LoVo (cell line): ENCODE measurements around the gene ZNF865.

Source experiments
- DNase-seq: peaks from one replicate; pipeline ENCODE4 v3.0.0-alpha.2; 2016; ENCODE audit warnings: low spot score

Gene ZNF865

DNA sequence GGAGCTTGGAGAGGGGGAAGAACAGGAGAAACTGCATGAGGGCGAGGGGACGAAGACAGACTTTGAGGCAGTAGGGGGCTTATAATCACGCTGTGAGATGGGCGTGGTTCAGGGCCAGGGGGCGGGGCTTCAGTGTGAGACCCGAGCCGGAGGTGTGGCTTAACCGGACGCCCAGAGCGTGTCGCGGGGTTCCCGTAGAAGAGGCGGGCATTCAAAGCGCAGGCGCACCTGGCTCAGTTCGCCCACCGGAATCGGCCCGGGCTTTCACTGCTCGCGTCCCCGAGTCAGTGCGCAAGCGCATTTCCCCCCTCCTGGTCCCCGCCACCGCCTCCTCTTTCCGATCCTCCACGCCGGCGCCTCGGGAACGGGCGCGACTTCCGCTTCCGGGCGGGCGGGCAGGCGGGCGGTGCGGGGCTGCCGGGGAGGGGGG, 225 bp upstream of the ZNF865 start:
- peak; percentile 96 for DNase-seq

- DNase-seq = no peak
These were observed 982 bp downstream of the ZNF865 start for GRCh38 chr19:55606471-55606787.

GRCh38 chr19:55606817-55607216, 1.4 kb downstream of the ZNF865 start:
- no peak for DNase-seq

DNA sequence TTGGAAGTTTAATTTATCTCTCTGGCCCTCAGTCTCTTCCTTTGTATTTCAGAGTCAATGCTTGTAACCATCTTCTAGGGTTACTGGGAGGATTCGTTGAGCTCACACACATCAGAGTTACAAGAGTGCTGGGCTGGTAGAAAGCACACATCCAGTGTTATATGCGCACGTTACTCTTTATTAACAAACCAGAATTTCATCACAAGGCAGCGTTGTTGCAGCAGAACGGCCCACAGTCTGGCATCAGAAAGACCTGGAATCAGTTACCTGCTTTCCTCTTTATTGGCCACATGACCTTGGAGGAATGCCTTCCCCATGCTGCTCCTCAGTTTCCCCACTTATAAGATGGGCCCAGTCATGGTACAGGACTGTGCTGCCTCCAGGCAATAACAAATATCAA, 3.9 kb downstream of the ZNF865 start:
- DNase-seq = no peak

GRCh38 chr19:55611300-55611982, 6.0 kb downstream of the ZNF865 start:
- DNase-seq = no peak

DNA sequence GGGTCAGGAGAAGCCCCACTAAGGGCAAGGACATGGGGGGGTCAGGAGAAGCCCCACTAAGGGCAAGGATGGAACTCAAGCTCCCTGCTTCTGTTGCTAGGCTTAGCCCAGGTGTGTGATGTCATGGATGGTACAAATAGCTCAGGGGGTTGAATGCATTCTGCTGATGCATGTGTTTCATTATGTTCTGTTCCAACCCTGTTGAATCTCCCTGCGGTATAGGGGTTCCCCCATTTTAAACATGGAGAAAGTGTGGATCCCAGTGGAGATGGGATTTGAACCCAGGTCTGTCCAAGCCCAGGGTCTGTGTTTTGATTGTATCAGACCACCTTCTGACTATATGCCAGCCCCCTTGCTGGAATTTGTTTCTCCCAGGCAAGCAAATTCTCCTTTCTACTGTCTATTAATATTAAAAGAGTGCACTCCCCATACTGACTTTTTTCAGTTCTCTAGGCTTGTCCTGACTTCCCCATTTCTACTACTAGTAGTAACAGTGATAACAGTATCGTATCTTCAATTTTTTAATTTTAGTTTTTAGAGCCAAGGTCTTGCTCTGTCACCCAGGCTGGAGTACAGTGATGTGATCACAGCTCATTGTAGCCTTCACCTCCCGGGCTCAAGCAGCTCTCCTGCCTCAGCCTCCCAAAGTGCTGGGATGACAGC, 6.7 kb downstream of the ZNF865 start:
- DNase-seq = no peak

GRCh38 chr19:55613396-55613795, 7.9 kb downstream of the ZNF865 start:
- no peak for DNase-seq

DNA sequence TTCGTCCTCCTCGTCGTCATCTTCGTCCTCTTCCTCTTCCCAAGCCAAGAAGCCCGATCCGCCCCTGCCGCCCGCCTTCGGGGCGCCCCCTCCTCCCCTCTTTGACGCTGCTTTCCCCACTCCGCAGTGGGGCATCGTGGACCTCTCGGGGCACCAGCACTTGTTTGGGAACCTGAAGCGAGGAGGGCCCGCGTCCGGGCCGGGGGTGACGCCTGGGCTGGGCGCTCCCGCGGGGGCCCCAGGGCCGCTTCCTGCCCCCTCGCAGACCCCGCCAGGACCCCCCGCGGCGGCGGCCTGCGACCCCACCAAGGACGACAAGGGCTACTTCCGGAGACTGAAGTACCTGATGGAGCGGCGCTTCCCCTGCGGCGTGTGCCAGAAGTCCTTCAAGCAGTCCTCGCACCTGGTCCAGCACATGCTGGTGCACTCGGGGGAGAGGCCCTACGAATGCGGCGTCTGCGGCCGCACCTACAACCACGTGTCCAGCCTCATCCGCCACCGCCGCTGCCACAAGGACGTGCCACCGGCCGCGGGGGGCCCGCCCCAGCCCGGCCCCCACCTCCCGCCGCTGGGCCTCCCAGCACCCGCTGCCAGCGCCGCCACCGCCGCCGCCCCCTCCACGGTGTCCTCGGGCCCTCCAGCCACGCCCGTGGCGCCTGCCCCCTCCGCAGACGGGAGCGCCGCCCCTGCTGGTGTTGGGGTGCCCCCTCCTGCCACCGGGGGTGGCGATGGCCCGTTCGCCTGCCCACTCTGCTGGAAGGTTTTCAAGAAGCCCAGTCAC, 8.7 kb downstream of the ZNF865 start:
- no peak for DNase-seq

DNA sequence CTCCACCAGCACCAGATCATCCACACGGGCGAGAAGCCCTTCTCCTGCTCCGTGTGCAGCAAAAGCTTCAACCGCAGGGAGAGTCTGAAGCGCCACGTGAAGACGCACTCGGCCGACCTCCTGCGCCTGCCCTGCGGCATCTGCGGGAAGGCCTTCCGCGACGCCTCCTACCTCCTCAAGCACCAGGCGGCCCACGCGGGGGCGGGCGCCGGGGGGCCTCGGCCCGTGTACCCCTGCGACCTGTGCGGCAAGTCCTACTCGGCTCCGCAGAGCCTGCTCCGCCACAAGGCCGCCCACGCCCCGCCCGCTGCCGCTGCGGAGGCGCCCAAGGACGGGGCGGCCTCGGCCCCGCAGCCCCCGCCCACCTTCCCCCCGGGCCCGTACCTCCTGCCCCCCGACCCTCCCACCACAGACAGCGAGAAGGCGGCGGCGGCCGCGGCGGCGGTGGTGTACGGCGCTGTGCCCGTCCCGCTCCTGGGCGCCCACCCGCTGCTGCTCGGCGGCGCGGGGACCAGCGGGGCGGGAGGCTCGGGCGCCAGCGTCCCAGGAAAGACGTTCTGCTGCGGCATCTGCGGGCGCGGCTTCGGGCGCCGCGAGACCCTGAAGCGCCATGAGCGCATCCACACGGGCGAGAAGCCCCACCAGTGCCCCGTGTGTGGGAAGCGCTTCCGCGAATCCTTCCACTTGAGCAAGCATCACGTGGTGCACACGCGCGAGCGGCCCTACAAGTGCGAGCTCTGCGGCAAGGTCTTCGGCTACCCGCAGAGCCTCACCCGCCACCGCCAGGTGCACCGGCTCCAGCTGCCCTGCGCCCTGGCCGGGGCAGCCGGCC, 9.5 kb downstream of the ZNF865 start:
- no peak for DNase-seq

- no peak for DNase-seq
These were observed 10.3 kb downstream of the ZNF865 start for GRCh38 chr19:55615543-55616394.

DNA sequence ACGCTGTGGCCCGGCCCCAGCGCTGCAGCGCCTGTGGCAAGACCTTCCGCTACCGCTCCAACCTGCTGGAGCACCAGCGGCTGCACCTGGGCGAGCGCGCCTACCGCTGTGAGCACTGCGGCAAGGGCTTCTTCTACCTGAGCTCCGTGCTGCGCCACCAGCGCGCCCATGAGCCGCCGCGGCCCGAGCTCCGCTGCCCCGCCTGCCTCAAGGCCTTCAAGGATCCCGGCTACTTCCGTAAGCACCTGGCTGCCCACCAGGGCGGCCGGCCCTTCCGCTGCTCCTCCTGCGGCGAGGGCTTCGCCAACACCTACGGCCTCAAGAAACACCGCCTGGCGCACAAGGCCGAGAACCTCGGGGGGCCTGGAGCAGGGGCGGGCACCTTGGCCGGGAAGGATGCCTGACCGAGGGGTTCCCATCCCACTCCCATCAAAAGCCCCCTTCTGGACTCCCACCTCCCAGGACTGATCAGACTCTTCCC, 11.0 kb downstream of the ZNF865 start:
- DNase-seq = no peak

- no peak for DNase-seq
These were observed 12.0 kb downstream of the ZNF865 start for GRCh38 chr19:55617426-55617825.

- no peak for DNase-seq
These were observed 13.0 kb downstream of the ZNF865 start for GRCh38 chr19:55618426-55618825.

- no peak for DNase-seq
These were observed 13.8 kb downstream of the ZNF865 start for GRCh38 chr19:55619286-55619685.

- no peak for DNase-seq
These were observed 15.2 kb downstream of the ZNF865 start for GRCh38 chr19:55620410-55621204.

DNA sequence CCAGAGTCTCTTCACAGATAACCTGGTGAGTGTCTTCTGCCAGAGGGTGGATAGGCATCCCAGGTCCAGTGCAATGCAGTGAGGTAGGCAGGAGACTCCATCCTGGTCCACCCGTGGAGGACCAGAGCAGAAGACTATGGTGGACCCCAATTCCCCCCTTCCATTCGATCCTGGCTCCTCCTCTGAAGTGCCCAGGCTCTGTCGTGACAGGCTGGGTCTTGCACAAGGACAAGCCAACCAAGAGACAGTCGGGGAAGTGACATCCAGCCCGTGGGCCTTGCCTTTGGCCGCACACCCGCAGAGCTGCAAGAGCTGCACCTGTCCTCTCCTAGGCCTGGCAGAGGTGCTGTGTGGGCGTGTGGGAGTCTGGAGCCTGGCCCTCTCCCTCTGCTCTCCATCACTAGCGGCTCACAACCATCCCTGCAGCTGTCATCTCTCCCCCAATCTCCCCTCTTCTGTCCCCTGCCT, 15.8 kb downstream of the ZNF865 start:
- DNase-seq = no peak

DNA sequence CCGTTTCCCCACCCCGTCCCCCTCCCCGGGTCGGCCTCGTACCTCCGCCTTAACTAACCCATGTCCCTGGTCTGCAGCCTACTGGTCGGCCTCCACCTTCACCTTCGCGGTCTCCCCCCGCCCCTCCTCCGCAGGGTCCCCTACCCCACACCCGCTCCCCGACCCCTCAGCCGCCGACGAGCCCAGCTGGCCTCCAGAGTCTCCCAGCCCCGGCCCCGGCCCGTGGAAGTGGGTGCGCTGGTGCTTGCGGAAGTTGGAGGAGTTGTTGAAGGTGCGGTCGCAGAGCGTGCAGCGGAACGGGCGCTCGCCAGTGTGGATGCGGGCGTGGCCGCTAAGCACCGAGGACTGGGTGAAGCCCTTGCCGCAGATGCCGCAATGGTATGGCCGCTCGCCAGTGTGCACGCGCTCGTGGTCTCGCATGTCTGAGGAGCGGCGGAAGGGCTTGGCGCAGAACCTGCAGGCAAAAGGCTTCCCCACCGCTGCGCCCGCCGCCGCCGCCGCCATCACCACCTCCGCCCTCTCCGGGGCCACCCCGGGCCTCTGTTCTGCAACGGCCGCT, 16.3 kb downstream of the ZNF865 start:
- DNase-seq = no peak

DNA sequence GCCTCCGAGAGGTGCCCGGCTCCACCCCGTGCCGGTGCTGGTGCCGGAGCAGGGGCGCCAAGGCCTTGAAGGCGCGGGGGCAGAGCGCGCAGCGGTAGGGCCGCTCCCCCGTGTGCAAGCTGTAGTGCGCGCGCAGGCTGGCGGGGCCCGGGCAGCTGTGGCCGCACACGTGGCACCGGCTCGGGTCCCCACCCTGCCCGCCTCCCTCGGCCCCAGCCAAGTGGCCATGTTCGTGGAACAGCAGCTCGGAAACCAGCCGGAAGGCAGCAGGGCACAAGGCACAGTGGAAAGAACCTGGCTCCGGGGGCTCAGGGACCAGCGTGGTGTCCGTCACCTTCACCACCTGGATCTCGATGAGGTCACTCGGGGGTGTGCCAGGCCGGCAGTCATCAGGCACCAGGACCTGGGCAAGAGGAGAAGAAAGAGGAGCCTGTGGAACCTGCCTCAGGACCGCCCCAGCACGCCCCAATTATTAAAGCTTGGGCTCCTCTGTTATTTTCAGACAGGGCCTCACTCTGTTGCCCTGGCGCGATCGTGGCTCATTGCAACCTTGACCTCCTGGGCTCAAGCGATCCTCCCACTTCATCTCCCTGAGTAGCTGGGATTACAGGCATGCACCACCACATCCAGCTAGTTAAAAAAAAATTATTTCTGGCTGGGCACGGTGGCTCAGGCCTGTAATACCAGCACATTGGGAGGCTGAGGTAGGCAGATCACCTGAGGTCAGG, 17.0 kb downstream of the ZNF865 start:
- no peak for DNase-seq

DNA sequence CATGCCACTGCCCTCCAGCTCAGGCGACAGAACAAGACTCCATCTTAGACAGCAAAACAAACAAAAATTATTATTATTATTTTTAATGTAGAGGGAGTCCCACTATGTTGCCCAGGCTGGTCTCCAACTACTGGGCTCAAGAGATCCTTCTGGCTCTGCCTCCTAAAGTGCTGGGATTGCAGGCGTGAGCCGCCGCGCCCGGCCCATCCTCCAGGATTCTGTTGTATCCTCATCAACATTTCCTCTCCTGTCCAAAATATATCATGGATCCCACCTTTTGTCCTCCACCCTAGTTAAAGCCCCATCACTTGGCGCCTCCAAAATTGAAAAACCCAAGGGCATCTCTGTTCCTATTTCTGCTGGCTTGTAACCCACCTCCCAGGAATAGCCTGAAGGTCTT, 17.7 kb downstream of the ZNF865 start:
- DNase-seq = no peak
